CD14-positive monocyte (primary cell): Measurements from ENCODE around the gene KIF26B. TPM values are rescaled to one million over a fixed set of nuclear protein-coding genes. Genes with fewer than 3 reads are reported as not detected.

Experiments used
- DNase-seq, 3 donors: peaks; one replicate each; pipeline ENCODE4 v3.0.0-alpha.2; 2011 to 2022
- H2AFZ ChIP-seq: 2 replicates; pipeline ENCODE4 v1.6.0; 2012; ENCODE audit warnings: mild to moderate bottlenecking, low read depth, low read length, inconsistent platforms; ENCODE audit not compliant: insufficient read depth, poor library complexity, severe bottlenecking
- H3K27ac ChIP-seq, 2 donors: 1 replicate in 1 of 2; 2 replicates in 1 of 2; pipeline ENCODE4 v1.5.1; 2012 to 2013; ENCODE audit warnings: low read length in 2 of 2, control low read depth in 1 of 2, inconsistent platforms in 1 of 2, low read depth in 1 of 2, mild to moderate bottlenecking in 1 of 2
- H3K27me3 ChIP-seq, 2 donors: one replicate each; pipeline versions ENCODE4 v1.6.0 to v1.6.1; 2011 to 2013; ENCODE audit warnings: low read length in 2 of 2; ENCODE audit not compliant: control insufficient read depth in 2 of 2, insufficient read depth in 2 of 2
- H3K36me3 ChIP-seq, 2 donors: replicated peaks in 1 of 2; 1 replicate in 1 of 2; 2 replicates in 1 of 2; pipeline versions ENCODE4 v1.5.1 to v1.6.1; 2012 to 2013; ENCODE audit warnings: low read length in 2 of 2, control low read depth in 1 of 2, inconsistent platforms in 1 of 2, mild to moderate bottlenecking in 1 of 2; ENCODE audit not compliant: insufficient read depth in 2 of 2, control insufficient read depth in 1 of 2
- H3K4me1 ChIP-seq, 2 donors: 1 replicate in 1 of 2; 2 replicates in 1 of 2; pipeline versions ENCODE4 v1.5.1 to v1.6.1; 2012 to 2013; ENCODE audit warnings: low read length in 2 of 2, control low read depth in 1 of 2, inconsistent platforms in 1 of 2, mild to moderate bottlenecking in 1 of 2, moderate library complexity in 1 of 2; ENCODE audit not compliant: insufficient read depth in 2 of 2, control insufficient read depth in 1 of 2
- H3K4me2 ChIP-seq: replicated peaks from 2 replicates; pipeline ENCODE3; 2012; ENCODE audit warnings: low read length, moderate library complexity, mild to moderate bottlenecking; ENCODE audit not compliant: poor library complexity, severe bottlenecking; ENCODE audit errors: extremely low read depth
- H3K4me3 ChIP-seq, 3 experiments: fragments of 200-600 bp in 1 of 3; sonication (generic) in 1 of 3; replicated peaks in 1 of 3; 1 replicate in 2 of 3; 2 replicates in 1 of 3; pipeline ENCODE4 v1.5.1; 2011 to 2013; ENCODE audit warnings: low read length in 3 of 3, mild to moderate bottlenecking in 3 of 3, control low read depth in 2 of 3, low read depth in 2 of 3, inconsistent platforms in 1 of 3, moderate library complexity in 1 of 3
- H3K79me2 ChIP-seq: 2 replicates; pipeline ENCODE4 v1.6.0; 2012; ENCODE audit warnings: mild to moderate bottlenecking, control low read depth, inconsistent platforms, low read length, moderate library complexity; ENCODE audit not compliant: insufficient read depth
- H3K9ac ChIP-seq: 2 replicates; pipeline ENCODE4 v1.6.0; 2017; ENCODE audit warnings: low read length, mild to moderate bottlenecking; ENCODE audit not compliant: insufficient read depth, poor library complexity, severe bottlenecking
- H3K9me3 ChIP-seq, 2 donors: replicated peaks in 1 of 2; 1 replicate in 1 of 2; 2 replicates in 1 of 2; pipeline versions ENCODE4 v1.5.1 to v1.6.1; 2012 to 2013; ENCODE audit warnings: low read length in 2 of 2, control low read depth in 1 of 2; ENCODE audit not compliant: control insufficient read depth in 1 of 2, insufficient read depth in 1 of 2
- H4K20me1 ChIP-seq: 2 replicates; pipeline ENCODE4 v1.6.0; 2012; ENCODE audit warnings: mild to moderate bottlenecking, low read length, control low read depth, moderate library complexity; ENCODE audit not compliant: insufficient read depth
- H3K27ac Mint-ChIP-seq, 7 donors: one replicate each; pipeline ENCODE4 v1.8.0; 2020; ENCODE audit warnings: mild to moderate bottlenecking in 7 of 7, mixed read lengths in 7 of 7, moderate library complexity in 6 of 7, inconsistent platforms in 2 of 7
- H3K27me3 Mint-ChIP-seq, 3 donors: one replicate each; pipeline ENCODE4 v1.8.0; 2021 to 2022; ENCODE audit warnings: low read depth in 3 of 3, mild to moderate bottlenecking in 3 of 3, mixed read lengths in 3 of 3, moderate library complexity in 3 of 3, inconsistent platforms in 1 of 3
- H3K36me3 Mint-ChIP-seq, 2 donors: one replicate each; pipeline ENCODE4 v1.8.0; 2020; ENCODE audit warnings: mixed read lengths in 2 of 2, inconsistent platforms in 1 of 2, mild to moderate bottlenecking in 1 of 2
- H3K4me1 Mint-ChIP-seq: one replicate; pipeline ENCODE4 v1.8.0; 2020; ENCODE audit warnings: mild to moderate bottlenecking, mixed read lengths
- H3K4me3 Mint-ChIP-seq, 2 donors: one replicate each; pipeline ENCODE4 v1.8.0; 2020; ENCODE audit warnings: mild to moderate bottlenecking in 2 of 2, mixed read lengths in 2 of 2, moderate library complexity in 1 of 2
- H3K9me3 Mint-ChIP-seq, 7 donors: one replicate each; pipeline ENCODE4 v1.8.0; 2020 to 2022; ENCODE audit warnings: mixed read lengths in 7 of 7, mild to moderate bottlenecking in 6 of 7, moderate library complexity in 6 of 7, inconsistent platforms in 2 of 7
- CTCF ChIP-seq: fragments of 200-600 bp; IDR thresholded peaks from one replicate; pipeline ENCODE4 v1.8.0; 2022; ENCODE audit warnings: antibody characterized with exemption, mild to moderate bottlenecking
- WGBS: methylation state at CpG from one replicate; pipeline ENCODE4 v1.1.5; 2013; ENCODE audit warnings: missing lambda C conversion rate; ENCODE audit not compliant: insufficient coverage; 5-methylcytosine and 5-hydroxymethylcytosine counted together
- intact Hi-C, 2 donors: fragments of 100-400 bp; cut with micrococcal nuclease; formaldehyde crosslinking; loops; one replicate each; pipeline versions ENCODE4 v1.15.0 to v1.15.1; 2023
- polyA plus RNA-seq, 3 donors: library from polyadenylated mRNA; depleted of rRNA in 1 of 3; unstranded in 2 of 3; stranded (reverse) in 1 of 3; fragments of 300-500 nt in 2 of 3; fragments of >200 nt in 1 of 3; fragmentation: Illumina TruSeq in 2 of 3; gene quantifications; 1 replicate in 2 of 3; 2 replicates in 1 of 3; pipeline ENCODE4 v1.2.3, GENCODE V29; 2012 to 2021

KIF26B gene
- polyA plus RNA-seq, 3 donors = 0.01 to 0.05 TPM; not detected in 1

- WGBS = no CpG with 5 or more reads among the region's 5 CpGs
Observed at GRCh38 chr1:245341743-245342142, 187.0 kb downstream of the KIF26B start.

GRCh38 chr1:245345191-245345884 lies 190.6 kb downstream of the KIF26B start:
- H3K36me3 Mint-ChIP-seq = no peaks in the 10 kb centered on the region
- Histone ChIP-seq H3K36me3 (no peaks in the 10 kb centered on the region), H3K27me3 (peaks cover 0 to 2% of the 10 kb centered on the region in 2 donors), H4K20me1 (no peaks in the 10 kb centered on the region), H2AFZ (no peak overlapping the region), H3K4me1 (no peaks in the 10 kb centered on the region), H3K4me3 (no peak overlapping the region), H3K9ac (no peak overlapping the region), H3K4me2 (no peak overlapping the region), H3K79me2 (no peaks in the 10 kb centered on the region), H3K27ac (no peak overlapping the region), H3K9me3 (no peaks in the 10 kb centered on the region)
- peak overlapping the region in 2 of 7 donors; percentile 16 to 22 for H3K27ac Mint-ChIP-seq
- H3K9me3 Mint-ChIP-seq = peaks cover 0 to 9% (median 2%) of the 10 kb centered on the region in 7 donors
- DNase-seq = no peak
- peak; percentile 10 for TF ChIP-seq CTCF
- H3K4me3 Mint-ChIP-seq = peak overlapping the region in 1 of 2 donors; percentile 36
- intact Hi-C loops = no loop called here
- H3K4me1 Mint-ChIP-seq = no peaks in the 10 kb centered on the region
- peaks cover 10 to 37% (median 20%) of the 10 kb centered on the region in 3 donors for H3K27me3 Mint-ChIP-seq
- 75% methylated on average over 16 of the region's 25 CpGs for WGBS

More at GRCh38 chr1:245341743-245342142, 187.0 kb downstream of the KIF26B start:
- Histone ChIP-seq H3K9me3 (no peaks in the 10 kb centered on the region), H3K9ac (no peak overlapping the region), H3K79me2 (no peaks in the 10 kb centered on the region), H3K36me3 (no peaks in the 10 kb centered on the region), H3K27me3 (peaks cover 0 to 2% of the 10 kb centered on the region in 2 donors), H3K4me1 (no peaks in the 10 kb centered on the region), H3K27ac (no peak overlapping the region), H4K20me1 (no peaks in the 10 kb centered on the region), H2AFZ (no peak overlapping the region), H3K4me3 (no peak overlapping the region), H3K4me2 (no peak overlapping the region)
- no peak overlapping the region for H3K4me3 Mint-ChIP-seq
- H3K36me3 Mint-ChIP-seq = no peaks in the 10 kb centered on the region
- no peak overlapping the region for H3K27ac Mint-ChIP-seq
- no peak for DNase-seq
- intact Hi-C loops = no loop called here
- H3K27me3 Mint-ChIP-seq = peaks cover 8 to 24% (median 11%) of the 10 kb centered on the region in 3 donors
- no peak for TF ChIP-seq CTCF
- H3K4me1 Mint-ChIP-seq = peaks cover 2% of the 10 kb centered on the region
- peaks cover 0 to 9% (median 0%) of the 10 kb centered on the region in 7 donors for H3K9me3 Mint-ChIP-seq
